Activated CD4-positive, alpha-beta T cell treated with anti-CD3 and anti-CD28 coated beads, Interleukin-2, amount 10 ng/mL, durations not matched to agents 7 days and 5 days (primary cell): ENCODE measurements around the gene PTPA. TPM values are rescaled to one million over a fixed set of nuclear protein-coding genes. Genes with fewer than 3 reads are reported as not detected.

Source experiments
- CTCF ChIA-PET: fragments of 350-600 bp; sonication (Branson Sonifier 250); formaldehyde crosslinking; loops from one replicate; lab custom pipeline; 2021; ENCODE audit warnings: antibody characterized with exemption; lab: Charles Lee
- POLR2A ChIA-PET: fragments of 350-600 bp; sonication (Branson Sonifier 250); formaldehyde crosslinking; loops from one replicate; lab custom pipeline; 2021; ENCODE audit warnings: antibody characterized with exemption; lab: Charles Lee
- DNase-seq: peaks from one replicate; pipeline ENCODE4 v3.0.0-alpha.2; 2020
- H3K27ac Mint-ChIP-seq: one replicate; pipeline ENCODE4 v1.8.0; 2021; ENCODE audit warnings: mild to moderate bottlenecking, moderate library complexity, mixed read lengths
- H3K27me3 Mint-ChIP-seq: one replicate; pipeline ENCODE4 v1.8.0; 2021; ENCODE audit warnings: mixed read lengths
- H3K36me3 Mint-ChIP-seq: one replicate; pipeline ENCODE4 v1.8.0; 2021; ENCODE audit warnings: low read depth, mixed read lengths
- H3K4me1 Mint-ChIP-seq: one replicate; pipeline ENCODE4 v1.8.0; 2021; ENCODE audit warnings: mixed read lengths
- H3K4me3 Mint-ChIP-seq: one replicate; pipeline ENCODE4 v1.8.0; 2021; ENCODE audit warnings: mild to moderate bottlenecking, moderate library complexity, mixed read lengths
- H3K9me3 Mint-ChIP-seq: one replicate; pipeline ENCODE4 v1.8.0; 2021; ENCODE audit warnings: mixed read lengths
- total RNA-seq, 2 experiments: library from RNA; stranded (reverse); gene quantifications; one replicate each; pipeline ENCODE4 v1.2.3, GENCODE V29; 2021

Gene PTPA
- total RNA-seq: 100 to 1,000 TPM in 1 of 2 experiments, 10 to 100 TPM in 1; 96.4 to 111 TPM

- Mint-ChIP-seq H3K27ac (peak within 1 kb of the TSS; percentile 97), H3K27me3 (no peaks in the 10 kb centered on the region), H3K9me3 (no peaks in the 10 kb centered on the region), H3K4me3 (peak within 1 kb of the TSS; percentile 97), H3K36me3 (peaks cover 2% of the 10 kb centered on the region), H3K4me1 (peaks cover 41% of the 10 kb centered on the region)
- POLR2A ChIA-PET: no interaction called here
- CTCF ChIA-PET: interaction anchor here (0.6 kb wide), 1 partner anchor 18 kb away, joined by 3 read pairs; no protein-coding TSS in a partner anchor
- DNase-seq: peak; percentile 97
These were observed at the start of gene PTPA, which contains the start of gene CRAT for GRCh38 chr9:129110740-129111527. Gene PTPA (plus strand): TSS chr9:129111415. CDS start chr9:129111601, 186 bp downstream. Gene CRAT (minus strand): TSS chr9:129110793. CDS start chr9:129110509, 284 bp downstream.

GRCh38 chr9:129063061-129063460, 48.2 kb upstream of the PTPA start:
- Mint-ChIP-seq H3K27me3 (no peaks in the 10 kb centered on the region), H3K4me1 (peaks cover under 1% of the 10 kb centered on the region), H3K9me3 (no peaks in the 10 kb centered on the region), H3K4me3 (no peak overlapping the region), H3K27ac (no peak overlapping the region), H3K36me3 (peaks cover 11% of the 10 kb centered on the region)
- CTCF ChIA-PET: no interaction called here
- DNase-seq: no peak
- POLR2A ChIA-PET: no interaction called here

- Mint-ChIP-seq H3K4me1 (peaks cover 15% of the 10 kb centered on the region), H3K36me3 (peaks cover 20% of the 10 kb centered on the region), H3K27ac (no peak overlapping the region), H3K9me3 (no peaks in the 10 kb centered on the region), H3K4me3 (no peak overlapping the region), H3K27me3 (no peaks in the 10 kb centered on the region)
- DNase-seq: no peak
- ChIA-PET POLR2A (no interaction called here), CTCF (interaction anchor here (1.6 kb wide), 1 partner anchor 10 kb away, joined by 4 read pairs; no protein-coding TSS in a partner anchor)
These were observed 46.7 kb upstream of the PTPA start for GRCh38 chr9:129064499-129064908.

GRCh38 chr9:129068110-129068509, 43.1 kb upstream of the PTPA start:
- no peak overlapping the region for H3K4me3 Mint-ChIP-seq
- no peaks in the 10 kb centered on the region for H3K27me3 Mint-ChIP-seq
- peaks cover 24% of the 10 kb centered on the region for H3K36me3 Mint-ChIP-seq
- CTCF ChIA-PET: interaction anchor here (0.5 to 1.5 kb wide), 5 partner anchors 10 to 166 kb away, joined by 3 to 4 read pairs (median 3); partner anchors contain the start of gene DOLPP1
- H3K4me1 Mint-ChIP-seq: peaks cover 46% of the 10 kb centered on the region
- H3K27ac Mint-ChIP-seq: peak overlapping the region; percentile 91
- POLR2A ChIA-PET: no interaction called here
- DNase-seq: no peak
- no peaks in the 10 kb centered on the region for H3K9me3 Mint-ChIP-seq

- peak; percentile 81 for DNase-seq
- POLR2A ChIA-PET: no interaction called here
- H3K4me3 Mint-ChIP-seq: peak overlapping the region; percentile 43
- H3K9me3 Mint-ChIP-seq: no peaks in the 10 kb centered on the region
- CTCF ChIA-PET: interaction anchor here (0.7 to 1.5 kb wide), 7 partner anchors 9 to 71 kb away, joined by 3 to 4 read pairs (median 3); partner anchors contain the start of gene MIGA2
- no peaks in the 10 kb centered on the region for H3K27me3 Mint-ChIP-seq
- peaks cover 54% of the 10 kb centered on the region for H3K4me1 Mint-ChIP-seq
- H3K36me3 Mint-ChIP-seq: peaks cover 22% of the 10 kb centered on the region
- H3K27ac Mint-ChIP-seq: peak overlapping the region; percentile 91
These were observed 42.0 kb upstream of the PTPA start for GRCh38 chr9:129068990-129069861.

GRCh38 chr9:129069862-129070641, 41.2 kb upstream of the PTPA start:
- CTCF ChIA-PET: interaction anchor here (1.1 to 1.4 kb wide), 3 partner anchors 10 to 34 kb away, joined by 3 read pairs; partner anchors contain the start of gene MIGA2
- H3K27ac Mint-ChIP-seq: peak overlapping the region; percentile 91
- POLR2A ChIA-PET: no interaction called here
- no peaks in the 10 kb centered on the region for H3K27me3 Mint-ChIP-seq
- no peaks in the 10 kb centered on the region for H3K9me3 Mint-ChIP-seq
- peaks cover 59% of the 10 kb centered on the region for H3K4me1 Mint-ChIP-seq
- no peak overlapping the region for H3K4me3 Mint-ChIP-seq
- peaks cover 22% of the 10 kb centered on the region for H3K36me3 Mint-ChIP-seq
- DNase-seq: no peak

- H3K27me3 Mint-ChIP-seq: no peaks in the 10 kb centered on the region
- ChIA-PET POLR2A (no interaction called here), CTCF (no interaction called here)
- no peak for DNase-seq
- peaks cover 18% of the 10 kb centered on the region for H3K36me3 Mint-ChIP-seq
- H3K4me3 Mint-ChIP-seq: no peak overlapping the region
- peak overlapping the region; percentile 57 for H3K27ac Mint-ChIP-seq
- no peaks in the 10 kb centered on the region for H3K9me3 Mint-ChIP-seq
- H3K4me1 Mint-ChIP-seq: peaks cover 59% of the 10 kb centered on the region
These were observed 40.3 kb upstream of the PTPA start for GRCh38 chr9:129070696-129071525.

- Mint-ChIP-seq H3K4me3 (no peak overlapping the region), H3K27ac (peak overlapping the region; percentile 39), H3K9me3 (no peaks in the 10 kb centered on the region), H3K27me3 (no peaks in the 10 kb centered on the region), H3K36me3 (peaks cover 14% of the 10 kb centered on the region), H3K4me1 (peaks cover 59% of the 10 kb centered on the region)
- ChIA-PET POLR2A (no interaction called here), CTCF (no interaction called here)
- peak; percentile 64 for DNase-seq
These were observed 39.6 kb upstream of the PTPA start for GRCh38 chr9:129071526-129072126.

GRCh38 chr9:129072171-129072570, 39.0 kb upstream of the PTPA start:
- Mint-ChIP-seq H3K27me3 (no peaks in the 10 kb centered on the region), H3K36me3 (peaks cover 14% of the 10 kb centered on the region), H3K4me1 (peaks cover 59% of the 10 kb centered on the region), H3K4me3 (no peak overlapping the region), H3K9me3 (no peaks in the 10 kb centered on the region), H3K27ac (peak overlapping the region; percentile 39)
- CTCF ChIA-PET: no interaction called here
- POLR2A ChIA-PET: no interaction called here
- DNase-seq: no peak

- H3K27me3 Mint-ChIP-seq: no peaks in the 10 kb centered on the region
- no peak for DNase-seq
- H3K4me1 Mint-ChIP-seq: peaks cover 56% of the 10 kb centered on the region
- POLR2A ChIA-PET: no interaction called here
- peaks cover 11% of the 10 kb centered on the region for H3K36me3 Mint-ChIP-seq
- no peaks in the 10 kb centered on the region for H3K9me3 Mint-ChIP-seq
- H3K4me3 Mint-ChIP-seq: peak overlapping the region; percentile 20
- H3K27ac Mint-ChIP-seq: peak overlapping the region; percentile 79
- CTCF ChIA-PET: interaction anchor here (0.6 to 0.7 kb wide), 3 partner anchors 27 to 69 kb away, joined by 3 to 5 read pairs (median 4); no protein-coding TSS in a partner anchor
These were observed 37.8 kb upstream of the PTPA start for GRCh38 chr9:129073404-129073803.

- Mint-ChIP-seq H3K4me1 (peaks cover 53% of the 10 kb centered on the region), H3K36me3 (peaks cover 6% of the 10 kb centered on the region), H3K4me3 (no peak overlapping the region), H3K27ac (peak overlapping the region; percentile 63), H3K27me3 (no peaks in the 10 kb centered on the region), H3K9me3 (no peaks in the 10 kb centered on the region)
- ChIA-PET POLR2A (no interaction called here), CTCF (interaction anchor here (0.6 to 0.7 kb wide), 2 partner anchors 27 to 30 kb away, joined by 3 to 5 read pairs; no protein-coding TSS in a partner anchor)
- no peak for DNase-seq
These were observed 37.1 kb upstream of the PTPA start for GRCh38 chr9:129074106-129074505.
